22Rv1 (cell line): ENCODE data around the gene JPH3.

Experiments used
- H3K27ac ChIP-seq: fragments of 450-650 bp; 2 replicates; pipeline ENCODE4 v1.5.1; 2017
- CTCF ChIP-seq: fragments of 450-650 bp; IDR thresholded peaks from 2 replicates; pipeline ENCODE4 v1.5.1; 2017; ENCODE audit warnings: mild to moderate bottlenecking
- ZFX ChIP-seq: fragments of 450-650 bp; IDR thresholded peaks from 2 replicates; pipeline ENCODE4 v1.6.1; 2017; ENCODE audit warnings: antibody characterized with exemption, borderline replicate concordance

JPH3 gene

GRCh38 chr16:87583453-87584131 lies 18.7 kb upstream of the JPH3 start:
- H3K27ac ChIP-seq = no peak overlapping the region
- TF ChIP-seq CTCF (no peak), ZFX (no peak)

GRCh38 chr16:87584271-87584670 lies 18.0 kb upstream of the JPH3 start:
- no peak overlapping the region for H3K27ac ChIP-seq
- TF ChIP-seq ZFX (no peak), CTCF (no peak)

- H3K27ac ChIP-seq = no peak overlapping the region
- no peak for TF ChIP-seq ZFX
- no peak for TF ChIP-seq CTCF
These were observed 17.3 kb upstream of the JPH3 start for GRCh38 chr16:87584975-87585374.

- no peak for TF ChIP-seq ZFX
- no peak for TF ChIP-seq CTCF
- H3K27ac ChIP-seq = no peak overlapping the region
These were observed 16.7 kb upstream of the JPH3 start for GRCh38 chr16:87585442-87586200.

GRCh38 chr16:87586201-87586782 lies 16.0 kb upstream of the JPH3 start:
- TF ChIP-seq CTCF = no peak
- no peak for TF ChIP-seq ZFX
- no peak overlapping the region for H3K27ac ChIP-seq

GRCh38 chr16:87587636-87588035 lies 14.7 kb upstream of the JPH3 start:
- TF ChIP-seq ZFX = no peak
- TF ChIP-seq CTCF = no peak
- no peak overlapping the region for H3K27ac ChIP-seq
